ENCODE data around the gene FLII. TPM values are rescaled to one million over a fixed set of nuclear protein-coding genes. Genes with fewer than 3 reads are reported as not detected.
A peak's percentile ranks its signal among the peaks of the same experiment; 100 is the strongest.
"Not testable (repeated sequence)": the region's sequence is repeated elsewhere in the genome, so short reads cannot be mapped to it uniquely, and the experiment has no call there.

The FLII gene
- total RNA-seq (2014; rRNA removed; shearing (Covaris generic); ENCODE audit: low replicate concordance), result 192 and 203 TPM in 2 replicates

GRCh38 chr17:18258356-18259038 lies at the start of gene FLII:
Gene FLII, minus strand, starts transcription at chr17:18258738. Its CDS starts 48 bp downstream, at chr17:18258690.
- Histone ChIP-seq H3K4me3 (peak within 1 kb of the TSS; percentile 85), H3K36me3 (peaks cover 3% of the 10 kb centered on the region), H3K9me3 (no peaks in the 10 kb centered on the region), H3K27me3 (no peaks in the 10 kb centered on the region)
- DNase-seq, result peak; percentile 22

GRCh38 chr17:18303206-18303605 lies 44.7 kb upstream of the FLII start:
- H3K27me3 ChIP-seq, DNase-seq, H3K4me3 ChIP-seq, H3K9me3 ChIP-seq: not testable (repeated sequence)
- peaks cover 26% of the 10 kb centered on the region for H3K36me3 ChIP-seq

DNA sequence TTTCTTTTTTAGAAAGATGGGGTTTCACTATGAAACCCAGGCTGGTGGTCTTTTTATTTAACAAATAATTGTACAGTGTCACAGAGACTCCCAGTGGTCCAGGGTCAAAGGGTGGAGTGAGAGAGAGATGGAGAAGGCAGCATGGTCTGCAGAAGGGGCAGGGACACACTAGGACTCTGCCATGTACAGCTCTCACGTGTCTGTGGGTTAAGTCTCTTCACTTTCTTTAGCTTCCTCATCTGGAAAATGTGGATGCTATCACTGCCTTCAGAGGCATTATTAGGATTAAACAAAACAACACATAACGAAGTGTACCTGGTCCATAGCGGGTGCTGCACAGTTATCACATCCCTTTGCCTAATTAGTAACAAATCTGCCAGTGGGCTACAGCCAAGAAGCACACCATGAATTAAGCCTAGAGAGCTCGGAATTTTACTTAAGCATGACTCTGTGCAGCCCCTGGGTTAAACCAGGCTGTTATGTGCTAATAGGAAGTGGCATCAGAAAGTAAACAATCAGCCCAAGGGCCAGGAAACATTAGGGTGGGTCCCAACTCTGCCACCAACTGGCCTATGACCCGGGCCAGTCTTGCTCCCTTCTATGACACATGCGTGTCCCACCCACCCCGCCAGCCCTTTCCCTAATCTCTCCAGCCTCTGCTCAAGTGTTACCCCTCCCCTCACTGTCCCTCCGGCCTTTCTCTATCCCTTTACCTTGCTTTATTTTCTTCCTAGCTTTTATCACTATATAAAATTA lies 42.4 kb upstream of the FLII start:
- Histone ChIP-seq H3K27me3 (no peaks in the 10 kb centered on the region), H3K9me3 (no peaks in the 10 kb centered on the region), H3K36me3 (peaks cover 20% of the 10 kb centered on the region), H3K4me3 (no peak overlapping the region)
- no peak for DNase-seq

DNA sequence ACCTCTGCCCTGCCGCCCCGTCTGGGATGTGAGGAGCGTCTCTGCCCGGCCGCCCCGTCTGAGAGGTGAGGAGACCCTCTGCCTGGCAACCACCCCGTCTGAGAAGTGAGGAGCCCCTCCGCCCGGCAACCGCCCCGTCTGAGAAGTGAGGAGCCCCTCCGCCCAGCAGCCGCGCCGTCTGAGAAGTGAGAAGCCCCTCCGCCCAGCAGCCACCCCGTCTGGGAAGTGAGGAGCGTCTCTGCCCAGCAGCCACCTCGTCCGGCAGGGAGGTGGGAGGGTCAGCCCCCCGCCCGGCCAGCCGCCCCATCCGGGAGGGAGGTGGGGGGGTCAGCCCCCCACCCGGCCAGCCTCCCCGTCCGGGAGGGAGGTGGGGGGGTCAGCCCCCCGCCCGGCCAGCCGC lies 39.5 kb upstream of the FLII start:
- H3K4me3 ChIP-seq, DNase-seq, H3K27me3 ChIP-seq, H3K9me3 ChIP-seq: not testable (repeated sequence)
- H3K36me3 ChIP-seq, result peaks cover 11% of the 10 kb centered on the region

GRCh38 chr17:18291718-18292540 lies 33.4 kb upstream of the FLII start:
- Histone ChIP-seq H3K36me3 (peaks cover 14% of the 10 kb centered on the region), H3K27me3 (no peaks in the 10 kb centered on the region)
- no peak for DNase-seq

DNA sequence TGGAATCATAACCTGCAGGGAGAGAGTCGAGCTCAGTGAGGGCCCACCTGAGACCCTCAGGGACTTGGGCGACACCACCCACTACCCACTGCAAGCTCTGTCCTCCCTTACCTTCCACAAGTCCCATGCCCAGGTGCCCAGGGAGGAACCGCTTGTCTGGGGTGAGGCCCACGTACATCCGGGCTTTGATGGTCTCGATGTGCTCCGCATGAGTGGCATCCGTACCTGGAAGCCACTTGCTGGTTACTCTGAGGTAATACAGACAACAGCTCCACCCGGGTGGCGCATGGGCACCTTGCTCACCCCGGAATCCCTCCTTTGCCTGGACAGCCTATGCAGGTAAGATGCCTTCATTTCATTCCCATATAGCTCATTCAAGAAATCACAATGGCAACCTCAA lies 26.8 kb upstream of the FLII start:
- H3K9me3 ChIP-seq, result no peaks in the 10 kb centered on the region
- no peak for DNase-seq
- H3K36me3 ChIP-seq, result peaks cover 14% of the 10 kb centered on the region
- no peaks in the 10 kb centered on the region for H3K27me3 ChIP-seq
- H3K4me3 ChIP-seq, result no peak overlapping the region

More at GRCh38 chr17:18291718-18292540, 33.4 kb upstream of the FLII start:
- Histone ChIP-seq H3K4me3 (no peak overlapping the region), H3K9me3 (no peaks in the 10 kb centered on the region)

DNA sequence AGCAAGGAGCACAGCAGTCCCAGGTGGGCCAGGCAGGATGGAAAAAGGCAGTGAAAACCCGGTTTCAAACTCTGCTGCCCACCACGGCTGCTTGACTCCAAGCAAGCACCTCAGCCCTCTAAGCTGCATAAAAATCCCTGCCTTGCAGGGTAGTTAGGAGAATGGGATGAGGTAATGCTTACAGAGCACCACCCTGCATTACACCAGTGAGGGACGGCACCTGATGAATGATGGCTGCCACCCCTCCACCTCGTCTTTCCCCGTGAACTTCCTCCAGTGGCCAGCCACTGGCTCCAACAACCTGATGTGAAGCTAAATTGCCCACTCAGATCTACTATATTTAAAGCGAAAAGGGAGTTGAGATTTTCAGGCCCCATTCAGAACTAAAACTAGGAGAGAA lies 23.2 kb upstream of the FLII start:
- no peak overlapping the region for H3K4me3 ChIP-seq
- DNase-seq, result no peak
- H3K9me3 ChIP-seq, result no peaks in the 10 kb centered on the region
- H3K36me3 ChIP-seq, result peaks cover 4% of the 10 kb centered on the region
- no peaks in the 10 kb centered on the region for H3K27me3 ChIP-seq

- no peak for DNase-seq
- H3K27me3 ChIP-seq, result no peaks in the 10 kb centered on the region
- no peak overlapping the region for H3K4me3 ChIP-seq
- peaks cover 4% of the 10 kb centered on the region for H3K36me3 ChIP-seq
- H3K9me3 ChIP-seq, result no peaks in the 10 kb centered on the region
Measured at GRCh38 chr17:18280766-18281371, 22.3 kb upstream of the FLII start.

GRCh38 chr17:18280249-18280648 lies 21.7 kb upstream of the FLII start:
- Histone ChIP-seq H3K9me3 (no peaks in the 10 kb centered on the region), H3K27me3 (no peaks in the 10 kb centered on the region), H3K36me3 (peaks cover 4% of the 10 kb centered on the region), H3K4me3 (no peak overlapping the region)
- no peak for DNase-seq

GRCh38 chr17:18278867-18279266 lies 20.3 kb upstream of the FLII start:
- no peak for DNase-seq
- no peaks in the 10 kb centered on the region for H3K27me3 ChIP-seq
- no peak overlapping the region for H3K4me3 ChIP-seq
- no peaks in the 10 kb centered on the region for H3K9me3 ChIP-seq
- peaks cover 4% of the 10 kb centered on the region for H3K36me3 ChIP-seq

- peaks cover 4% of the 10 kb centered on the region for H3K36me3 ChIP-seq
- DNase-seq, result no peak
- H3K4me3 ChIP-seq, result no peak overlapping the region
- no peaks in the 10 kb centered on the region for H3K27me3 ChIP-seq
- H3K9me3 ChIP-seq, result no peaks in the 10 kb centered on the region
Measured at GRCh38 chr17:18277076-18277475, 18.5 kb upstream of the FLII start.

GRCh38 chr17:18270046-18270931 lies 11.8 kb upstream of the FLII start:
- no peaks in the 10 kb centered on the region for H3K36me3 ChIP-seq
- H3K4me3 ChIP-seq, result no peak overlapping the region
- H3K9me3 ChIP-seq, result no peaks in the 10 kb centered on the region
- no peak for DNase-seq
- no peaks in the 10 kb centered on the region for H3K27me3 ChIP-seq

GRCh38 chr17:18267927-18268711 lies 9.6 kb upstream of the FLII start:
- Histone ChIP-seq H3K9me3 (no peaks in the 10 kb centered on the region), H3K4me3 (no peak overlapping the region), H3K36me3 (no peaks in the 10 kb centered on the region; the same call in 1 of the 2 replicates), H3K27me3 (no peaks in the 10 kb centered on the region)
- no peak for DNase-seq

DNA sequence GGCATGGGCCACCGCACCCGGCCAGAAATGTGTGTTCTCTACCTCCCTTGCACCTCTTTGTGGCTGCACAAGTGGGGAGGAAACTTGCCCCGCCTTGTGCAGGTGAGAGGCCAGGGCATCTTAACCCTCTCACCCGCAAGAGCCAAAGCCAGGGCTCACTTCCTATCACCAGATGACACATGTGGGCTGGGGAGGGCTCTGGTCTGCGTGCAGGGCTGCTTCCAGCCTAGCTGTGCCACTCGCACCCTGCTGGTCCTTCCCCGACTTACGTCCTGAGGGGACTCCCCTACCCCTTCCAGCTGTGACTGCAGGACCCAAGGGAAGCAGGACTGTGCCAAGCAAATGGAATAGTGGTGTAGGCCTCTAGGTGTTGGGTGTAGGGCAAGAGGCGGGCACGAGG lies 8.8 kb upstream of the FLII start:
- Histone ChIP-seq H3K9me3 (no peaks in the 10 kb centered on the region), H3K27me3 (no peaks in the 10 kb centered on the region), H3K36me3 (no peaks in the 10 kb centered on the region; the same call in 1 of the 2 replicates), H3K4me3 (no peak overlapping the region)
- DNase-seq, result no peak

Measured in MG63 (cell line).